Activated T-helper 1 cell treated with anti-CD3 and anti-CD28 coated beads, Interleukin-12 subunit alpha, Interleukin-12 subunit beta, Interleukin-2, Interleukin-4 antibody, amounts not matched to agents 30 ng/mL and 10 ng/mL and 1 ng/mL, durations not matched to agents 14 hours and 24 hours and 36 hours (primary cell): Measurements from ENCODE around the gene GAS2L1. TPM values are rescaled to one million over a fixed set of nuclear protein-coding genes. Genes with fewer than 3 reads are reported as not detected.

Source experiments
- DNase-seq: peaks from one replicate; pipeline ENCODE4 v3.0.0; 2021; ENCODE audit warnings: low spot score
- H3K27ac Mint-ChIP-seq: one replicate; pipeline ENCODE4 v1.8.0; 2021; ENCODE audit warnings: mild to moderate bottlenecking, mixed read lengths
- H3K27me3 Mint-ChIP-seq: one replicate; pipeline ENCODE4 v1.8.0; 2022; ENCODE audit warnings: mild to moderate bottlenecking, moderate library complexity, mixed read lengths; ENCODE audit not compliant: insufficient read depth
- H3K36me3 Mint-ChIP-seq: one replicate; pipeline ENCODE4 v1.8.0; 2021; ENCODE audit warnings: low read depth, mixed read lengths
- H3K4me1 Mint-ChIP-seq: one replicate; pipeline ENCODE4 v1.8.0; 2021; ENCODE audit warnings: low read depth, mixed read lengths
- H3K4me3 Mint-ChIP-seq: one replicate; pipeline ENCODE4 v1.8.0; 2021; ENCODE audit warnings: mild to moderate bottlenecking, moderate library complexity, mixed read lengths
- H3K9me3 Mint-ChIP-seq: one replicate; pipeline ENCODE4 v1.8.0; 2021; ENCODE audit warnings: mixed read lengths
- intact Hi-C: fragments of 100-400 bp; cut with micrococcal nuclease; formaldehyde crosslinking; loops from one replicate; pipeline ENCODE4 v1.15.1; 2024
- total RNA-seq: library from RNA; stranded (reverse); gene quantifications from 2 replicates; pipeline ENCODE4 v1.2.3, GENCODE V29; 2022

The GAS2L1 gene
- total RNA-seq, 1 donor from 2014 or later = 2.6 TPM

DNA sequence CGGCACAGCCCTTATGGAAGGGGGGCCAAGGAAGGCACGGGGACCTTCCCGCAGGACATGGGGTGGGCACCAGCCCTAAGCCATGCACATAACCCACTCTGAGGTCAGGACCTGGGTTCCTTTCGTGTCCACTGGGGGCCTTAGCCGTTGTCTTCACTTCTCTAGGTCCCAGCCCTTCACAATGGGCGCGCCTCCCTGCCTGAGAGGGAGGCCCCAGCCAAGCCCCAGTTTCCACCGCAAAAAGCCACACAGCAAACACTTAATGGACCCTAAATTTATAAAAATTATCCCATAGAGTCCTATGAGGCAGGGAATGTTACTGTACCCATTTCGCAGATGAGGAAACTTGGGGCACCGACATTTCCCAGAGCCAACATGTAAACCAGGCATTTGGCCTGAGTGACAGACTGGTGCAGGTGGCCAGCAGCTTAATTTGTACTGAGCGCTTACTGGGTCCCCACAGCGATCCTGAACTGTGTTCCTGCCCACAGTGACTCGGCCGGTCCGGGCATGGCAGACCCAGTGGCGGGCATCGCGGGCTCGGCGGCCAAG lies 1.2 kb downstream of the GAS2L1 start:
- Mint-ChIP-seq H3K27ac (peak overlapping the region; percentile 58), H3K4me3 (peak overlapping the region; percentile 81), H3K4me1 (no peaks in the 10 kb centered on the region), H3K9me3 (no peaks in the 10 kb centered on the region), H3K27me3 (peaks cover 12% of the 10 kb centered on the region), H3K36me3 (no peaks in the 10 kb centered on the region)
- intact Hi-C loops = loop anchor here (2.0 to 5.0 kb wide), 2 partner anchors 37 to 80 kb away; partner anchors contain the start of gene AP1B1
- no peak for DNase-seq

DNA sequence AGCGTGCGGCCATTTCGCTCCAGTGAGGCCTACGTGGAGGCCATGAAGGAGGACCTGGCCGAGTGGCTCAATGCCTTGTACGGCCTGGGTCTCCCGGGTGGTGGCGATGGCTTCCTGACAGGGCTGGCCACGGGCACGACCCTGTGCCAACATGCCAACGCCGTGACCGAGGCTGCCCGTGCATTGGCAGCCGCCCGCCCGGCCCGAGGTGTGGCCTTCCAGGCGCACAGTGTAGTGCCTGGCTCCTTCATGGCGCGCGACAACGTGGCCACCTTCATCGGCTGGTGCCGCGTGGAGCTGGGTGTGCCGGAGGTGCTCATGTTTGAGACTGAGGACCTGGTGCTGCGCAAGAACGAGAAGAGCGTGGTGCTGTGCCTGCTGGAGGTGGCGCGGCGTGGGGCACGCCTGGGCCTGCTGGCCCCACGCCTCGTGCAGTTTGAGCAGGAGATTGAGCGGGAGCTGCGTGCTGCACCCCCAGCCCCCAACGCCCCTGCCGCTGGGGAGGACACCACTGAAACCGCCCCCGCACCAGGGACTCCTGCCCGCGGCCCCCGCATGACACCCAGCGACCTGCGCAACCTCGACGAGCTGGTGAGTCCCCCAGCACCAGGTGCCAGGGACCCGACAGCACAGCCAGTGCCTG lies 1.8 kb downstream of the GAS2L1 start:
- Mint-ChIP-seq H3K27ac (no peak overlapping the region), H3K4me1 (no peaks in the 10 kb centered on the region), H3K36me3 (no peaks in the 10 kb centered on the region), H3K9me3 (no peaks in the 10 kb centered on the region), H3K4me3 (peak overlapping the region; percentile 30), H3K27me3 (peaks cover 17% of the 10 kb centered on the region)
- no peak for DNase-seq
- intact Hi-C loops = loop anchor here (5.0 kb wide), 1 partner anchor 79 kb away; the partner anchor contains the start of gene AP1B1

DNA sequence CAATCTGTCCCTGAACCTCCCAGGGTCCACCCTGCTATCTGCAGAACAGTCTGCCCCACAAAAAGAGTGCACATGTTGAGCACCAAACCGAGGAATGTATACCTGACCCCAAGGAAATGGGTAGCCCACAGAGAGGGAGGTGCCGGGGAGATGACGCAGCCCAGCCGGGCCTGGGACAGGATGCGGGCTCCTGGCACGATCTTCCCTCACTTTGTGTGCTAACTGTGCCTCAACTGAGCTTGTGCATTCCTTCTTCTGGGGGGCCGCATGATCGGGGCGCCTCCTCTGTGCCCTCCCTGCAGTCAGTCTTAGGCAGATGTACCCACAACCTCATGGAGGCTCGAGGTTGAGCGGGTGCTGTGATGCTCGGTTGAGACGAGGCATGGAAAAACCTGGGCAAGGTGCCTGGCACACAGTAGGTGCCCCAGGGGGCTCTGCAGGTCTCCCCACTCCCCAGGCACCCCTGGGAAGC lies 2.4 kb downstream of the GAS2L1 start:
- intact Hi-C loops = loop anchor here (5.0 kb wide), 1 partner anchor 78 kb away; the partner anchor contains the start of gene AP1B1
- Mint-ChIP-seq H3K36me3 (no peaks in the 10 kb centered on the region), H3K4me1 (peaks cover 3% of the 10 kb centered on the region), H3K27me3 (peaks cover 22% of the 10 kb centered on the region), H3K4me3 (peak overlapping the region; percentile 30), H3K27ac (no peak overlapping the region), H3K9me3 (no peaks in the 10 kb centered on the region)
- DNase-seq = no peak

DNA sequence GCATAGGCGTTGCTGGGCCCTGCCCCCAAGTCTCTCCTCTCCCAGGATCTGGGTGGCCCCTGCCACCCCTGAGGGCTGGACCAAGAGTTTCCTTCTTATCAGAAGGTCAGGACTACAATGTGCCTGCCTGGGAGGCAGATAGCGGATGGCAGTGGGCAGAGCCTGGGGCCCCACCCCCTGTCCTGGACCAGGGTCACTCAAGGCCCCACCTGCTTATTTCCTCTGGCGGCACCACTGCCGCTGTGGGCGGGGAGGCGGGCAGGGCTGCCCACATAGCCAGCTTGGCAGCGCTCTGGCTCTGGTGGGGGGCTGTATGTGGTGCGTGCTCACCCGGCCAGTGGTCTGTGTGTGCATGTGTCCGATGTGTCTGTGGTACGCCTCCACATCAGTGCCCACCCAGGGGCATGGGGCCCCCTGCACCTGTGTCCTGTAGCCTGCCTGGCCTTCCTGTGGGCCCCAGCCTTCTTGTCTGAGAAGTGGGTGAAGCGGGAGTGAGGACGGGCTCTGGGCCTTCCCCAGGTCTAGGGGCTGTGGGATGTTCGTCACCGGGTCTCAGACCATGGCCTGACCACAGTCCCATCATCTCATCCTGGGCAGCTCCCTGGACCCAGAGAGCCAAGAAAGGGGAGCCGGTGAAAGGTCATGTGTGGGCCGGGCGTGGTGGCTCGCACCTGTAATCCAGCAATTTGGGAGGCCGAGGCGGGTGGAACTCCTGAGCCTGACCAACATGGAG lies 3.0 kb downstream of the GAS2L1 start:
- no peak for DNase-seq
- intact Hi-C loops = loop anchor here (5.0 kb wide), 1 partner anchor 78 kb away; the partner anchor contains the start of gene AP1B1
- Mint-ChIP-seq H3K36me3 (no peaks in the 10 kb centered on the region), H3K27ac (no peak overlapping the region), H3K4me3 (no peak overlapping the region), H3K9me3 (no peaks in the 10 kb centered on the region), H3K4me1 (peaks cover 9% of the 10 kb centered on the region), H3K27me3 (peaks cover 29% of the 10 kb centered on the region)

DNA sequence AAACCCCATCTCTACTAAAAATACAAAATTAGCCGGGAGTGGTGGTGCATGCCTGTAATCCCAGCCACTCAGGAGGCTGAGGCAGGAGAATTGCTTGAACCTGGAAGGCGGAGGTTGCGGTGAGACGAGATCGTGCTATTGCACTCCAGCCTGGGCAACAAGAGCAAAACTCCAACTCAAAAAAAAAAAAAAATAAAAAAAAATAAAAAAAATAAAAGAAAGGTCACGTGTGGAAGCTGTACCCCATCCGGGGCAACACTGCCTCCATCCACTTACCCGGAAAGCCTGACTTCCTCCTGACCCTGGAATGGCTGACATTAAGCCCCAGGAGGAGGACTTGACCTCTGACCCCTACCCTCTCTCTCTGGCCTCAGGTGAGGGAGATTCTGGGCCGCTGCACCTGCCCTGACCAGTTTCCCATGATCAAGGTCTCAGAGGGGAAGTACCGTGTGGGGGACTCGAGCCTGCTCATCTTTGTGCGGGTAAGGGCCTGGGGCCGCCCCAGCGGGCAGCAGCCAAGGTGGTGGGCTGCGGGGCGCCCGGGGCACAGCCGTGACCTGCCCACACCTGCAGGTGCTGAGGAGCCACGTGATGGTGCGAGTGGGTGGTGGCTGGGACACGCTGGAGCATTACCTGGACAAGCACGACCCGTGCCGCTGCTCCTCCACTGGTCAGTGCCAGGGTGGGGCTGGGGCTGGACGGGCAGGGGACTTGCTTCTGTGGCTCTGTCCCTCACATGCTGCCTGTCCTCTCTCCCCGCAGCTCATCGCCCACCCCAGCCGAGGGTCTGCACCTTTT lies 3.8 kb downstream of the GAS2L1 start:
- intact Hi-C loops = no loop called here
- H3K9me3 Mint-ChIP-seq = no peaks in the 10 kb centered on the region
- no peaks in the 10 kb centered on the region for H3K36me3 Mint-ChIP-seq
- H3K27me3 Mint-ChIP-seq = peaks cover 32% of the 10 kb centered on the region
- no peak for DNase-seq
- no peak overlapping the region for H3K4me3 Mint-ChIP-seq
- peaks cover 12% of the 10 kb centered on the region for H3K4me1 Mint-ChIP-seq
- H3K27ac Mint-ChIP-seq = no peak overlapping the region

DNA sequence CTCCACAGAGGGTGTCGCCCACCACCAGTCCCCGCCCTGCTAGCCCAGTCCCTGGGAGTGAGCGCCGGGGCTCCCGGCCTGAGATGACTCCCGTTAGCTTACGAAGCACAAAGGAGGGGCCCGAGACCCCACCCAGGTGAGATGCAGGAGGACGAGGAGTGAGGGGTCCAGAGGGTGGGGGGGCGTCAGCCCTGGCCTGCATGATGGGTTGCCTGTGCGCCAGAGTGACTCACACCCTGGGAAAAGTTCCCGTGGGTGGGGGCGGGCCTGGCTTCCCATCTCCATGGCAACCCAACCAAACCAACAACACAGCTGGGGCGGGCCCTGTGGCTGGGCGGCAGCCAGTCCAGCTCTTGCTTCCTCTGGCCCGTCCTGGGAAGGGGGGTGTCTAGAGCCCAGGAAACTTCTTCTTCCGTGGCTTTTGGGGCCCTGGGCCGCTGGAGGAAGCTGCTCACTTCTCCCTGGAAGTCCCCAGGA lies 4.5 kb downstream of the GAS2L1 start:
- intact Hi-C loops = no loop called here
- Mint-ChIP-seq H3K9me3 (no peaks in the 10 kb centered on the region), H3K27me3 (peaks cover 32% of the 10 kb centered on the region), H3K27ac (peak overlapping the region; percentile 58), H3K4me1 (peaks cover 12% of the 10 kb centered on the region), H3K4me3 (no peak overlapping the region), H3K36me3 (no peaks in the 10 kb centered on the region)
- DNase-seq = peak; percentile 53

DNA sequence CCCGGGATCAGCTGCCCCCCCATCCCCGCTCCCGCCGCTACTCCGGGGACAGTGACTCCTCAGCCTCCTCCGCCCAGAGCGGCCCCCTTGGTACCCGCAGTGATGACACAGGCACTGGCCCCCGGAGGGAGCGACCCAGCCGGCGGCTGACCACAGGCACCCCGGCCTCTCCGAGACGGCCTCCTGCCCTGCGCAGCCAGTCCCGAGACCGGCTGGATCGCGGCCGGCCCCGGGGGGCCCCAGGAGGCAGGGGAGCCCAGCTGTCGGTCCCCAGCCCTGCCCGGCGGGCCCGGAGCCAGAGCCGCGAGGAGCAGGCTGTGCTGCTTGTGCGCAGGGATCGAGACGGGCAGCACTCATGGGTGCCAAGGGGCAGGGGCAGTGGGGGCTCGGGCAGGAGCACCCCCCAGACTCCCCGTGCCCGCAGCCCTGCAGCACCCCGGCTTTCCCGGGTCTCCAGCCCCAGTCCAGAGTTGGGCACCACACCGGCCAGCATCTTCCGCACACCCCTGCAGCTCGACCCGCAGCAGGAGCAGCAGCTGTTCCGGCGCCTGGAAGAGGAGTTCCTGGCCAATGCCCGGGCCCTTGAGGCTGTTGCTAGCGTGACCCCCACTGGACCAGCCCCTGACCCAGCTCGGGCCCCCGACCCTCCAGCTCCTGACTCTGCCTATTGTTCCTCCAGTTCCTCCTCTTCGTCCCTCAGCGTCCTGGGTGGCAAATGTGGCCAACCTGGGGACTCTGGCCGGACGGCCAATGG lies 5.2 kb downstream of the GAS2L1 start:
- Mint-ChIP-seq H3K27ac (no peak overlapping the region), H3K9me3 (no peaks in the 10 kb centered on the region), H3K36me3 (no peaks in the 10 kb centered on the region), H3K4me3 (no peak overlapping the region), H3K4me1 (peaks cover 12% of the 10 kb centered on the region), H3K27me3 (peaks cover 36% of the 10 kb centered on the region)
- DNase-seq = no peak
- intact Hi-C loops = no loop called here

DNA sequence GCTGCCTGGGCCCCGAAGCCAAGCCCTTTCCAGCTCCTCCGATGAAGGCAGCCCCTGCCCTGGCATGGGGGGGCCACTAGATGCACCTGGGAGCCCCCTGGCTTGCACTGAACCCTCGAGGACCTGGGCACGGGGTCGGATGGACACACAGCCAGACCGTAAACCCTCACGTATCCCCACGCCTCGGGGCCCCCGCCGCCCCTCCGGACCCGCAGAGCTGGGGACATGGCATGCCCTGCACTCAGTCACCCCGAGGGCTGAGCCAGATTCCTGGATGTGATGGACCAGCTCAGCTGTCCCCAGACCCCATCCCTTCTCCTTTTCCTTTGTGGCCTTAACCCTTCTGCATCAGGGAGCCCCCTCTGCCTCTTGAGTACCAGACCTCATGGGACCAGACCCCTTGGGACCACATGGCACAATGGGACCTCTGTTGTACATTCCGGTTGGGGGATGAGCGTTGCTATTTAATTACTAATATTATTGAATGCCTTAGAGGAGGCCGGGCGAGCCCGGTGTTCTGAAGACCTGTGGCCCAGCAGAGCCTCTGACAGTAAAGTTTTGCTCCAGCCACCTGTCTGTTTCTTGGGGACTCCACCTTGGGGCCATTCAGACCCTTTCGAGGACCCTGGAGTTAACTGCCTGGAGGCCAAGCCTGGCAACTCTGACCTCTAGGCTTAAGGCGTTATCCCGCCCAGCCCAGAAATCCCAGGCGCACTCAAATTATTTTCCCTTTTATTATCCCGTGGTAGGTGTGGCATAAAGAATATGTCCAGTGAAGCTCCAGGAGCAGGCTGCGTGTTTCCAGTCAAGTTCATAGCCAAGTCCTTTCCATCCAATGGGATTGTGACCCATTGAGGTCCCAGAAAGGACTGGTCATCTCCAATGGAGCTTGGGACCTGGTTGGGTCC lies 6.0 kb downstream of the GAS2L1 start:
- no peak overlapping the region for H3K27ac Mint-ChIP-seq
- no peaks in the 10 kb centered on the region for H3K36me3 Mint-ChIP-seq
- intact Hi-C loops = no loop called here

GRCh38 chr22:29313126-29313575 lies 6.7 kb downstream of the GAS2L1 start:
- H3K36me3 Mint-ChIP-seq = no peaks in the 10 kb centered on the region

More for the DNA sequence above, 6.0 kb downstream of the GAS2L1 start:
- no peak for DNase-seq
- no peak overlapping the region for H3K4me3 Mint-ChIP-seq
- no peaks in the 10 kb centered on the region for H3K9me3 Mint-ChIP-seq
- peaks cover 12% of the 10 kb centered on the region for H3K4me1 Mint-ChIP-seq
- H3K27me3 Mint-ChIP-seq = peaks cover 43% of the 10 kb centered on the region

DNA sequence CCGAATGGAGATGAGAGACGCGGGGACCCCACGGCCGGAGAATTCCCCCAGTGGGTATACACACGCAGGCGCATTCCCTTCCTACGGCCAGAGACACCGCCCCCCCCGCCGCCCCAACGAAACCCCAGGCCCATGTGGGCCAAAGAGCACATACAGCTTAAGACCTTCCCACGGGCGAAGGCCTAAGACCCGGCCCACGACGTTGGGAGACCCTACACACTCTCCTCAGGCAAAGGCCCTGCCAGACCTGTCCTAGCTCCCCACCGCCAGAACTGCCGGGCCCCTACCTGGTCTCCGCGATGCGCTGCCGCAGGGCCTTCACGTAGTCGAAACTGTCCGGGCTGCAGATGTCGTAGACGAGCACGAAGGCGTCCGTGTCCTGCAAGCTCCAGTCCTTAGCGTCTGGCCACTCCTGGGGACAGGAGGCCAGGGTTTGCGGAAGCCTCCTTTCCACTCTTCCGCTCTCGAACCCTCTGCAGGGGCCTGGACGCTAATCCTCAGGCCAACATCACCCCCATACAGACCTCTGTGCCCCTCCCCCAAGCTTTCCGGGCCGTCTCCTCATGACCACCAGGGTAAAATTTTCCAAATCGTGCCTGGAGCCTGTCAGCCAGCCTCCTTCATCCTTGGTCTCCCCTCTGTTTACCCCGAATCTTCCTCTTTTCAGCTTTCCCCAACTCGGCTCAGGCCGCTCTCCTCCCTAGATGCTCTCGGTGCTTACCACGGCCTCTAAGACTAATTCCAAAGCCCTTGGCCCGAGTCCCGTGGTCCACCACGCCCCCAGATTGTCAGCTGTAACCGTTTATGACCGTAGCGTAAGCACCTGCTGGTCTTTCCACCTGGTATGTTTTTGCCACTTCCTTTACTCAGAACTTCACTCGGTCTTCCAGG lies 7.4 kb downstream of the GAS2L1 start:
- Mint-ChIP-seq H3K4me3 (peak overlapping the region; percentile 40), H3K36me3 (no peaks in the 10 kb centered on the region), H3K27ac (no peak overlapping the region), H3K27me3 (peaks cover 45% of the 10 kb centered on the region), H3K4me1 (peaks cover 12% of the 10 kb centered on the region), H3K9me3 (no peaks in the 10 kb centered on the region)
- intact Hi-C loops = no loop called here
- DNase-seq = no peak

More at GRCh38 chr22:29313126-29313575, 6.7 kb downstream of the GAS2L1 start:
- Mint-ChIP-seq H3K9me3 (no peaks in the 10 kb centered on the region), H3K4me1 (peaks cover 12% of the 10 kb centered on the region), H3K27ac (no peak overlapping the region), H3K27me3 (peaks cover 45% of the 10 kb centered on the region), H3K4me3 (no peak overlapping the region)
- intact Hi-C loops = no loop called here
- no peak for DNase-seq
